ENCODE measurements around the gene BCAR1.

BCAR1 gene

DNA sequence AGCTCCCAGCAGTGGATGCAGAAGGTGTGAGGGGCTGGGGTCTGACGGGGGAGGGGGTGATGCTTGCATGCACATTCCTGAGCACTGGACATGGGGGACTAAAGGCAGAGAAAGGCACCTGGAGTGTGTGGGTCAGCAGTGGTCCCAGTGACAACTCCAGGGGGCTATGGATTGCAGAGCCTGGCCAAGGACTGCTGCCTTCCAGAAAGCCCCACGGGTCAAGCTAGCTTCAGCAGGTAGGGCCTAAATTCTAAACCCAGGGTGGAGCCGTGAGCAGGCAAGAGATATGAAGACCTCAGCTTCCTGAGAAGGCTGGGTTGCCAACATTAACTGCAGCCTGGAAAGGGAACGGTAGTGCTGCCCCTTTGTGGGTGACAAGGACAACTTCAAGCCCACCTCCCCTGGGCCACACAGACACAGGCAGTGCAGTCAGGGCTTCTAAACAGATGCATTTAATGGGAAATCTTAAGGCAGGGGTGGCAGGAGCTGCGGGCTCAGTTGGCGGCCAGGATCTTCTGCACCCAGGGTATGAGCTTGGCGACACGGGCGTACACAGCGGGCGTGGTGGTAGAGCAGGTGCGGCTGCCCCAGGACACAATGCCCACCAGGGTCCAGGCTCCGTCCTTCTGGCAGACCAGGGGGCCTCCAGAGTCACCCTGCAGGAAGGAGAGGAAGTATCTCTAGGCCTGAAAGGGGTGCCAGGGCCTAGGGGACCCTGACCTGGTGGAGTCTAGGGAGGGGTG lies 47.6 kb downstream of the BCAR1 start:
- FAIRE-seq, result no peak

GRCh38 chr16:75203096-75203495 lies 48.3 kb downstream of the BCAR1 start:
- FAIRE-seq, result no peak

- no peak for FAIRE-seq
Measured at GRCh38 chr16:75202069-75202590, 49.3 kb downstream of the BCAR1 start.

DNA sequence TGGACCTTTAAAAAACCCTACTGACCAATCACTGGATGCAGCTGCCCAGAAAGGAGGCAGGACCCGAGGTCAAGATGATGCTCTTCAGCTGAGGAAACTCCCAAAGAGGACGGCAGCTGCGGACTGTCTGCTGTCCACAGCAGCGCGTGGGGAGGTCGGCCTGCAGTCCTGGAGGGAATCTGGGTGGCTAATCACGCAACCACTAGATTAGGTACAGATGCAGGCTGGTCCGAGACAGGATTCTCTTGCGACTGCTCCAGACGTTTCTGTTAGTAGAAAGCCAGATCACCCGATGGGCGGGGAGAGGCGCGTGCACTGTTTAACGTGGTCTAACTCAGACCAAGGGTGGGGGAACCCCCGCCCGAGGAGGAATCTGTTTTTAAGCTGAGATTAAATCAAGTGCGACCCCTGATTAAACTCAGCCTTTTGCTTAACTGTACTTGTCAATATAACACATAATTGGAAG lies 53.3 kb downstream of the BCAR1 start:
- no peak for FAIRE-seq

GRCh38 chr16:75197522-75198134 lies 53.8 kb downstream of the BCAR1 start:
- FAIRE-seq, result no peak

DNA sequence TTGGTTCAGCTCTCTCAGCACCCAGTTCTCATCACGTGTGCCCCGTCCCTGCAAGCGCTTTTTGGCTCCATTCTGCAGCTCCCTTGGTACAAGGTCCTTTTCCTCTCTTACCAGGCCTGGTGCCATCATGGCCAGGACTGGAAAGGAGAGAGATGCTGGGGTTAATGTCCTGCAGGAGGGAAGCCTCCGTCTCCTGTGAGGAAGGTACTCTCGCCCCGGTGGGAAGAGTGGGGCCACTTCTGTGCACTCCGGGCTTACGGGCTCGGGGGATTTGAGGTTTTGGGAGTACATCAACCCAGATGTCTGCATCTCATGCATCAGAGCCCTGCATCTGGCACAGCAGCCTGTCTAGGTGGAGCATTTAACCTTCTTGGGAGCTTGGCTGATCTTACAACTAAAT lies 54.6 kb downstream of the BCAR1 start:
- no peak for FAIRE-seq

GRCh38 chr16:75195811-75196790 lies 55.3 kb downstream of the BCAR1 start:
- FAIRE-seq, result no peak

GRCh38 chr16:75193730-75194444 lies 57.5 kb downstream of the BCAR1 start:
- FAIRE-seq, result no peak

GRCh38 chr16:75193265-75193650 lies 58.2 kb downstream of the BCAR1 start:
- no peak for FAIRE-seq

DNA sequence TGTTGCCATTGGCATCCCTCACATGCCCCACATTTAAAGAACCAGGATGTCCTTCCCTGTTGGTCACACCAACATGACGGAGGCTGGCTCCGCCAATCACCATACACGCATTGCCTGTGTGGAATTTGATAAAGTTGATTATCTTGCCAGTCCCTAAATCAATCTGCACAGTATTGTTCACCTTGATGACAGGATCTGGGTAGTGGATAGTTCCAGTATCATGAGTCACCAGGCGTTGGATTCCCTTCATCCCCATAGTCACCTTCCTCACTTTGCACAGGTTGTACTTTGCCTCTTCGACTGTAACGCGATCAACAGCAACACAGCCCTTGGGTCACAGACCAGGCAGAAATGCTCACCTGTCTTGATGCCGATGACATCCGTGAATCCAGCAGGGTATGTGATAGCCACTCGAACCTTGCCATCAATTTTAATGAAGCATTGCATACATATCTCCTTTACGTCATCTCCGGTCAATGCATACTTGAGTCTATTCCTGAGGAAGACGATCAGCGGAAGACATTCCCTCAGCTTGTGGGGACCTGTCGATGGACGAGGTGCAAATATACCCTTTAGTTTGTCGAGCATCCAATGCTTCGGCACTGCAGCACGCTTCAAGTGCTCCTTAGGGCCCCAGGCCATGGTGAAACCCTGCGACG lies 58.7 kb downstream of the BCAR1 start:
- FAIRE-seq, result no peak

GRCh38 chr16:75189638-75190245 lies 61.7 kb downstream of the BCAR1 start:
- FAIRE-seq, result no peak

GRCh38 chr16:75188832-75189477 lies 62.5 kb downstream of the BCAR1 start:
- FAIRE-seq, result no peak

- FAIRE-seq, result no peak
Measured at GRCh38 chr16:75181630-75182029, 69.8 kb downstream of the BCAR1 start.

- FAIRE-seq, result no peak
Measured at GRCh38 chr16:75179208-75179607, 72.2 kb downstream of the BCAR1 start.
